Measurements from ENCODE around the gene C22orf23. TPM values are rescaled to one million over a fixed set of nuclear protein-coding genes. Genes with fewer than 3 reads are reported as not detected.

Gene C22orf23
- total and polyA plus RNA-seq, 10 of the 15 experiments (the other 5 are each of a cell fraction or from before 2014, with no cell fraction given): 0.04 to 0.38 (median 0.11) TPM; not detected in 5

- TF ChIP-seq NKRF (conservative IDR thresholded peaks at IDR 0.05) (peak; percentile 52), CREB1 (IDR thresholded peaks at IDR 0.05; ENCODE audit: low read depth) (no peak)
These were observed 46.9 kb downstream of the C22orf23 start (continued) for GRCh38 chr22:37906364-37907008.

GRCh38 chr22:37905534-37906363 lies 47.7 kb downstream of the C22orf23 start, which contains the start of gene MICALL1:
MICALL1 (plus strand) TSS chr22:37906297; CDS start chr22:37906423, 126 bp downstream.
- no TSS peak for BruUV-seq (replicated peaks)
- CTCF ChIA-PET: interaction anchor here (0.7 to 2.3 kb wide), 9 partner anchors 9 to 624 kb away, joined by 3 to 19 read pairs (median 4); partner anchors contain the start of genes C22orf23, CYTH4 and POLR2F
- FAIRE-seq (no peak), DNase-seq (ENCODE audit: low read depth, low spot score) (no peak), ATAC-seq (peak; percentile 96)
- Histone ChIP-seq H2AFZ (ENCODE audit: control insufficient read depth, low read depth, low read length) (peak within 1 kb of the TSS; percentile 74), H3K9me3 (replicated peaks; ENCODE audit: control insufficient read depth, insufficient read depth, low read length) (no peaks in the 10 kb centered on the region), H3K4me2 (ENCODE audit: control insufficient read depth, insufficient read depth) (peak within 1 kb of the TSS; percentile 95), H3K4me1 (ENCODE audit: control insufficient read depth, insufficient read depth, low read length) (no peaks in the 10 kb centered on the region), H4K20me1 (ENCODE audit: control insufficient read depth, insufficient read depth) (no peaks in the 10 kb centered on the region), H3K27ac (ENCODE audit: control insufficient read depth, insufficient read depth) (peak within 1 kb of the TSS; percentile 59), H3K36me3 (ENCODE audit: control insufficient read depth in 2 of 2, insufficient read depth in 2 of 2, low read length in 1 of 2) (no peaks in the 10 kb centered on the region), H3K4me3 (peak within 1 kb of the TSS; percentile 85), H3K9ac (ENCODE audit: control insufficient read depth, insufficient read depth, low read length) (peak within 1 kb of the TSS; percentile 63), H3K27me3 (replicated peaks in 1 of 2; ENCODE audit: control insufficient read depth in 2 of 2, insufficient read depth in 2 of 2, low read length in 1 of 2) (no peaks in the 10 kb centered on the region), H3K79me2 (ENCODE audit: control insufficient read depth, insufficient read depth, low read length) (peaks cover 2% of the 10 kb centered on the region; the same call in 1 of the 2 replicates)
- RAD21 ChIA-PET (ENCODE audit: unreplicated experiment): interaction anchor here (0.8 to 1.6 kb wide), 3 partner anchors 9 to 262 kb away, joined by 3 to 9 read pairs (median 5); no protein-coding TSS in a partner anchor
- WGBS (ENCODE audit: insufficient coverage, insufficient replicate concordance, low lambda C conversion rate, missing lambda C conversion rate): 8% methylated on average over 56 of the region's 90 CpGs
- SMC1A ChIA-PET (ENCODE audit: uncharacterized antibody, unreplicated experiment): interaction anchor here (0.8 to 1.9 kb wide), 3 partner anchors 9 to 60 kb away, joined by 3 to 11 read pairs (median 3); no protein-coding TSS in a partner anchor
- in situ Hi-C loops (cut with MboI): no loop called here
- intact Hi-C loops (cut with micrococcal nuclease; ENCODE audit: unreplicated experiment): loop anchor here (2.0 to 5.0 kb wide), 2 partner anchors 29 to 62 kb away; no protein-coding TSS in a partner anchor
- POLR2A ChIA-PET: interaction anchor here (0.6 to 2.8 kb wide), 6 partner anchors 9 to 1570 kb away, joined by 3 to 16 read pairs (median 4); partner anchors contain the start of genes EIF3L, LGALS1 and TST
- TF ChIP-seq LARP7 (IDR thresholded peaks at IDR 0.05) (peak; percentile 67; the same call in 1 of the 2 replicates), POLR2A (IDR thresholded peaks at IDR 0.05; ENCODE audit: low read depth, low read length) (peak; percentile 63), NR2F1 (conservative IDR thresholded peaks at IDR 0.05) (0 out of 2 replicates have a peak, but pooled peaks have one; percentile 12), RAD21 (IDR thresholded peaks at IDR 0.05; ENCODE audit: insufficient read depth, low read depth, low read length) (peak; percentile 36; the same call in 1 of the 2 replicates), GATAD2B (conservative IDR thresholded peaks at IDR 0.05; ENCODE audit: low read depth) (peak; percentile 48), ZNF622 (IDR thresholded peaks at IDR 0.05) (no peak), TAF1 (IDR thresholded peaks at IDR 0.05; ENCODE audit: borderline replicate concordance, low read depth, low read length) (peak; percentile 29; the same call in 1 of the 2 replicates), SMARCA5 (IDR thresholded peaks at IDR 0.05) (peak; percentile 88; the same call in 1 of the 2 replicates), CTCF (IDR thresholded peaks at IDR 0.05 in 2 of 3, conservative IDR thresholded peaks at IDR 0.05 in 1 of 3; ENCODE audit: control insufficient read depth in 2 of 3, extremely low read depth in 1 of 3, insufficient read depth in 1 of 3, low read depth in 3 of 3, low read length in 3 of 3) (peak in 2 of 3 experiments; percentile 17 to 60; a peak in 3 of 6 replicates), SREBF2 (IDR thresholded peaks at IDR 0.05; ENCODE audit: low read length) (no peak), SIN3A (IDR thresholded peaks at IDR 0.05; ENCODE audit: low read depth, low read length) (0 out of 2 replicates have a peak, but pooled peaks have one; percentile 1), ZZZ3 (IDR thresholded peaks at IDR 0.05; ENCODE audit: control insufficient read depth, insufficient read length, low read depth) (no peak), YY1 (IDR thresholded peaks at IDR 0.05; ENCODE audit: low read depth, low read length) (peak; percentile 57; the same call in 1 of the 2 replicates)

Data from GM12878 (cell line).